ENCODE measurements around the gene COL4A2.

COL4A2 gene

GRCh38 chr13:110306960-110307766 is at the start of gene COL4A2, which contains the start of gene COL4A1:
Gene COL4A2 (plus strand): TSS chr13:110307284. CDS start chr13:110307904, 620 bp downstream.
Gene COL4A1 (minus strand): TSS chr13:110307157. CDS start chr13:110307027, 130 bp downstream.
- peaks cover 10% of the 10 kb centered on the region for H3K36me3 ChIP-seq (ENCODE audit: insufficient read depth, low read length)
- H3K4me3 ChIP-seq, result peak within 1 kb of the TSS; percentile 99
- no peaks in the 10 kb centered on the region for H3K9me3 ChIP-seq (ENCODE audit: low read depth, low read length)
- peak within 1 kb of the TSS; percentile 91 for H3K9ac ChIP-seq (ENCODE audit: insufficient read length)
- H3K27ac ChIP-seq, result 0 out of 2 replicates have a peak within 1 kb of the TSS, but pooled peaks have one; percentile 19
- no peak for DNase-seq (ENCODE audit: low read depth, low spot score)
- TF ChIP-seq POLR2AphosphoS5 (IDR thresholded peaks at IDR 0.05; ENCODE audit: borderline replicate concordance, low read depth, low read length) (peak; percentile 69; the same call in 1 of the 2 replicates), EZH2 (IDR thresholded peaks at IDR 0.05) (no peak)

GRCh38 chr13:110257408-110257807 is 49.7 kb upstream of the COL4A2 start:
- TF ChIP-seq EZH2 (IDR thresholded peaks at IDR 0.05) (no peak), POLR2AphosphoS5 (IDR thresholded peaks at IDR 0.05; ENCODE audit: borderline replicate concordance, low read depth, low read length) (no peak), FOXP2 (optimal IDR thresholded peaks at IDR 0.05; ENCODE audit: control extremely low read depth, extremely low read length, insufficient read depth) (no peak)
- Histone ChIP-seq H3K27ac (peak overlapping the region; percentile 93), H3K9ac (ENCODE audit: insufficient read length) (no peak overlapping the region), H3K4me3 (no peak overlapping the region), H3K9me3 (ENCODE audit: low read depth, low read length) (no peaks in the 10 kb centered on the region), H3K36me3 (ENCODE audit: insufficient read depth, low read length) (no peaks in the 10 kb centered on the region)
- DNase-seq (ENCODE audit: low read depth, low spot score), result no peak

DNA sequence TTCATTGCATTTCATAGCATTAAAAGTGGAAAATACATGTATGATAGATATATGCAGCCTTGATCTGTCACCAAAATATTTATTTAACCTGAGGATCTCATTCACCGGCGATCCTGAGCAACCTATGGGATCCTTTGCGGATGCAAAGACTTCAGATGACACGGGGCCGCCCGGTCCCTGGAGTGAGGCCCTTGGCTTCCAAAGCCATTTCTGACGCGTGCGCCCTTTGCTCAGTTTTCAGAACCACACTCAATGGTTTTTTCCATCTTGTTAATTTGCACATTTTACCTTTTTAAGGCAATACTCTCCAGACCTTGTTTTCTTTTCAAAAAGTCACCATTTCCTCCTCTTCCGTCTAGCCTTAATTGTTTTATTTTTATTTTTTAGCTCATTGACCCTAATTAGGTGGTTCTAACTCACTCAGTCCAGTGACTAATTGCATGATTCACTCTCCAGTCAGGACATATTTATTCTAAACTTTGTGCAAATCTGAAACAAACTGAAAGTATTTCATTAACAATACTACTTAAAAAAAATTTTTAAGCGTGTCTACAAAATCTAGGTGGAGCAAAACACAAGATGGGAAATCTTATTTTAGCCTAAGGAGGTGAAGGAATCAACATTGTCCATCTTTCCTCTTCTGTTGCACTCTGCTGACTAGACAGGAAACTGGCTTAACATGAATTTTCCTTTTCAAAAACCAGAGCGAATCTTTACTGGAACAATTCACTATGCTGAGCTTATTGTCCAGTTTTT is 48.0 kb upstream of the COL4A2 start:
- H3K27ac ChIP-seq, result peak overlapping the region; percentile 3; the same call in 1 of the 2 replicates
- no peak for DNase-seq (ENCODE audit: low read depth, low spot score)
- no peak for TF ChIP-seq EZH2 (IDR thresholded peaks at IDR 0.05)
- no peak for TF ChIP-seq POLR2AphosphoS5 (IDR thresholded peaks at IDR 0.05; ENCODE audit: borderline replicate concordance, low read depth, low read length)
- no peak for TF ChIP-seq FOXP2 (optimal IDR thresholded peaks at IDR 0.05; ENCODE audit: control extremely low read depth, extremely low read length, insufficient read depth)
- H3K9me3 ChIP-seq (ENCODE audit: low read depth, low read length), result no peaks in the 10 kb centered on the region
- H3K4me3 ChIP-seq, result no peak overlapping the region
- no peak overlapping the region for H3K9ac ChIP-seq (ENCODE audit: insufficient read length)
- no peaks in the 10 kb centered on the region for H3K36me3 ChIP-seq (ENCODE audit: insufficient read depth, low read length)

DNA sequence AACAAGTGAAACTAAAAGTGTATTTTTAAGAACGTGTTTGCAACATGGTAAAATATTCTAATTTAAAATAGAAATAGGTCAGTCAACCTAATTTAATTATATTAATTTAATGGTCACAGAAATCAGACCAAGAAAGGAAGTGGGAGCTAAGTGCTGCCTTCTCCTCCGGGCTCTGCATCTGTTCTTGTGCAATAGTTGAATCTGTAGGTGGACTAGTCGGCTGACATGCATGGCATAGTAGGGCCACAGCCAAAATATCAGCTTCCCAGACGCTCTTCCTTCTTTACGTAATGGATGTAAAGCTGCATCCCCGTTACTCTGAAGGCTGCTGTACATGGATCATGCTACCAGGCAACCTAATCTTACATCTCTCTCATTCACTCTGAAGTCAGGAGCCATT is 47.4 kb upstream of the COL4A2 start:
- no peak for DNase-seq (ENCODE audit: low read depth, low spot score)
- Histone ChIP-seq H3K4me3 (no peak overlapping the region), H3K27ac (0 out of 2 replicates have a peak overlapping the region, but pooled peaks have one; percentile 3), H3K36me3 (ENCODE audit: insufficient read depth, low read length) (no peaks in the 10 kb centered on the region), H3K9ac (ENCODE audit: insufficient read length) (no peak overlapping the region), H3K9me3 (ENCODE audit: low read depth, low read length) (no peaks in the 10 kb centered on the region)
- TF ChIP-seq POLR2AphosphoS5 (IDR thresholded peaks at IDR 0.05; ENCODE audit: borderline replicate concordance, low read depth, low read length), result no peak
- no peak for TF ChIP-seq FOXP2 (optimal IDR thresholded peaks at IDR 0.05; ENCODE audit: control extremely low read depth, extremely low read length, insufficient read depth)
- TF ChIP-seq EZH2 (IDR thresholded peaks at IDR 0.05), result no peak

- DNase-seq (ENCODE audit: low read depth, low spot score), result no peak
- Histone ChIP-seq H3K9ac (ENCODE audit: insufficient read length) (no peak overlapping the region), H3K4me3 (no peak overlapping the region), H3K27ac (peak overlapping the region; percentile 34), H3K36me3 (ENCODE audit: insufficient read depth, low read length) (no peaks in the 10 kb centered on the region), H3K9me3 (ENCODE audit: low read depth, low read length) (no peaks in the 10 kb centered on the region)
- TF ChIP-seq EZH2 (IDR thresholded peaks at IDR 0.05), result no peak
- no peak for TF ChIP-seq POLR2AphosphoS5 (IDR thresholded peaks at IDR 0.05; ENCODE audit: borderline replicate concordance, low read depth, low read length)
- TF ChIP-seq FOXP2 (optimal IDR thresholded peaks at IDR 0.05; ENCODE audit: control extremely low read depth, extremely low read length, insufficient read depth), result no peak
Observed at GRCh38 chr13:110261166-110262081, 45.7 kb upstream of the COL4A2 start.

- TF ChIP-seq EZH2 (IDR thresholded peaks at IDR 0.05) (no peak), FOXP2 (optimal IDR thresholded peaks at IDR 0.05; ENCODE audit: control extremely low read depth, extremely low read length, insufficient read depth) (no peak), POLR2AphosphoS5 (IDR thresholded peaks at IDR 0.05; ENCODE audit: borderline replicate concordance, low read depth, low read length) (no peak)
- H3K27ac ChIP-seq, result peak overlapping the region; percentile 4
- DNase-seq (ENCODE audit: low read depth, low spot score), result no peak
- H3K4me3 ChIP-seq, result no peak overlapping the region
- H3K9me3 ChIP-seq (ENCODE audit: low read depth, low read length), result no peaks in the 10 kb centered on the region
- no peaks in the 10 kb centered on the region for H3K36me3 ChIP-seq (ENCODE audit: insufficient read depth, low read length)
- H3K9ac ChIP-seq (ENCODE audit: insufficient read length), result no peak overlapping the region
Observed at GRCh38 chr13:110262082-110262436, 45.0 kb upstream of the COL4A2 start.

DNA sequence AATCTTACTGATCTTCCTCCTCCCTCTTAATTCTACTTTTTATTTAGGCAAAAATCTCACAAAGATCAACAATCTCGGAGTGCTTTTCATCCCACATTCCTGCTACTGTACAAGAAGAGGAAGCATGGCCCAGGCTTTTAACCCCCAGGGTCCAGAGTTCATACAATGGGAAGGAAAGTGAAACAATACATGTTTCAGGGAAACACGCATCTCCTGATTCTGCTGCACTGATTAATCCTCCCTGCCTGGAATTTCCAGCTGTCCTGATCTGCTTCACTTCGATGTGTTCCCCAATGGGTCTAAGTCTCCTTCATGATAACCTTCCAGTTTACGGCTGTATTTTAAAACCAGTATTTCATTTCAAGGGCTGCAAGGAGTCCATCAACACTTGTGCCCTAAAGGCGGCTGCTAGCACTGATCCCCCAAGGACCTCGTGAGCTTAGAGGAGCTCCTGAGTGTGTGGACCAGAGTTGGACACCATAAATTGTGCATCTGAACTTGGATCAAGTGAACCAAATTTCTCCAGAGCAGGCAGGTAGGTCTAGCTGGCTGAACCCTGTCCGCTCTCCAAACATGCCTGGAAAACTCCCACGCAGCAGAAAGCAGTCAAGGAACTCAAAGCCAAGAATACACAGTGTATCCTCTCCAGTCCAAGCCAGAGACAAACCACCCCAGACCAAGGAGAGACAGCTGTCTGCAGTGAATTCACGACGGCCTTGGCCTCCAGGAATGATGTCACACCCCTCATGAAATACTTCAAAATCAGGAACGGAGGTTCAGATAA is 44.4 kb upstream of the COL4A2 start:
- DNase-seq (ENCODE audit: low read depth, low spot score), result no peak
- H3K9ac ChIP-seq (ENCODE audit: insufficient read length), result no peak overlapping the region
- no peak overlapping the region for H3K4me3 ChIP-seq
- no peaks in the 10 kb centered on the region for H3K9me3 ChIP-seq (ENCODE audit: low read depth, low read length)
- H3K27ac ChIP-seq, result peak overlapping the region; percentile 4
- no peaks in the 10 kb centered on the region for H3K36me3 ChIP-seq (ENCODE audit: insufficient read depth, low read length)
- TF ChIP-seq EZH2 (IDR thresholded peaks at IDR 0.05) (no peak), POLR2AphosphoS5 (IDR thresholded peaks at IDR 0.05; ENCODE audit: borderline replicate concordance, low read depth, low read length) (no peak), FOXP2 (optimal IDR thresholded peaks at IDR 0.05; ENCODE audit: control extremely low read depth, extremely low read length, insufficient read depth) (no peak)
